GM12878 (cell line): Measurements from ENCODE around the gene NBR1. TPM values are rescaled to one million over a fixed set of nuclear protein-coding genes. Genes with fewer than 3 reads are reported as not detected.
"Not testable (repeated sequence)": the region's sequence is repeated elsewhere in the genome, so short reads cannot be mapped to it uniquely, and the experiment has no call there.

Experiments
- ATAC-seq: fragments of 200-7000 bp; cut with Tn5 transposase; 3 replicates; pipeline ENCODE4 v1.9.1; 2020; ENCODE audit warnings: mild to moderate bottlenecking, moderate library complexity
- BruUV-seq: library from RNA; stranded (reverse); fragments of 400-500 nt; replicated peaks from 2 replicates; lab custom pipeline; 2021; lab: Mats Ljungman, UMichigan
- CTCF ChIA-PET: fragments of 300-600 bp; sonication (Branson Sonifier 250); formaldehyde crosslinking; extraction: SDS; loops from one replicate; lab custom pipeline; 2021; ENCODE audit warnings: inconsistent platforms; lab: Yijun Ruan, JAX
- POLR2A ChIA-PET: fragments of 350-600 bp; formaldehyde crosslinking; extraction: SDS; loops from one replicate; lab custom pipeline; 2021; ENCODE audit warnings: inconsistent platforms; lab: Charles Lee
- RAD21 ChIA-PET: fragments of 300-600 bp; sonication (Branson Sonifier 250); formaldehyde crosslinking; loops from one replicate; lab custom pipeline; 2023; ENCODE audit warnings: antibody characterized with exemption; ENCODE audit not compliant: unreplicated experiment; lab: Charles Lee
- SMC1A ChIA-PET: fragments of 300-600 bp; sonication (Branson Sonifier 250); formaldehyde crosslinking; loops from one replicate; lab custom pipeline; 2023; ENCODE audit not compliant: unreplicated experiment, uncharacterized antibody; lab: Charles Lee
- DNase-seq: peaks from one replicate; pipeline ENCODE4 v3.0.0-alpha.2; 2011; ENCODE audit warnings: low read depth, low spot score
- FAIRE-seq: peaks from 3 replicates; lab custom pipeline; 2011; peaks lifted over from hg19 to GRCh38; lab: Jason Lieb, UNC
- H2AFZ ChIP-seq: 2 replicates; pipeline ENCODE4 v1.6.0; 2011; ENCODE audit warnings: low read depth, low read length, control low read depth; ENCODE audit not compliant: control insufficient read depth
- H3K27ac ChIP-seq: 2 replicates; pipeline ENCODE4 v1.5.1; 2011; ENCODE audit warnings: control low read depth; ENCODE audit not compliant: control insufficient read depth, insufficient read depth
- H3K27me3 ChIP-seq, 2 experiments: replicated peaks in 1 of 2; 2 replicates each; pipeline versions ENCODE4 v1.6.0 to v1.6.1; 2011; ENCODE audit warnings: low read length in 1 of 2; ENCODE audit not compliant: control insufficient read depth in 2 of 2, insufficient read depth in 2 of 2
- H3K36me3 ChIP-seq, 2 experiments: 2 replicates each; pipeline ENCODE4 v1.5.1; 2011; ENCODE audit warnings: low read length in 1 of 2; ENCODE audit not compliant: control insufficient read depth in 2 of 2, insufficient read depth in 2 of 2
- H3K4me1 ChIP-seq: 2 replicates; pipeline ENCODE4 v1.6.1; 2011; ENCODE audit warnings: mild to moderate bottlenecking, low read length, moderate library complexity, mixed read lengths; ENCODE audit not compliant: control insufficient read depth, insufficient read depth
- H3K4me2 ChIP-seq: 2 replicates; pipeline ENCODE4 v1.6.0; 2011; ENCODE audit warnings: control low read depth; ENCODE audit not compliant: control insufficient read depth, insufficient read depth
- H3K4me3 ChIP-seq: fragments of 200-600 bp; sonication (generic); 2 replicates; pipeline ENCODE4 v1.5.1; 2016
- H3K79me2 ChIP-seq: 2 replicates; pipeline ENCODE4 v1.6.0; 2011; ENCODE audit warnings: low read length; ENCODE audit not compliant: control insufficient read depth, insufficient read depth
- H3K9ac ChIP-seq: 2 replicates; pipeline ENCODE4 v1.8.0; 2011; ENCODE audit warnings: low read length, control low read depth, mixed read lengths; ENCODE audit not compliant: control insufficient read depth, insufficient read depth
- H3K9me3 ChIP-seq: replicated peaks from 3 replicates; pipeline ENCODE4 v1.5.1; 2011; ENCODE audit warnings: mild to moderate bottlenecking, low read length; ENCODE audit not compliant: control insufficient read depth, insufficient read depth
- H4K20me1 ChIP-seq: 2 replicates; pipeline ENCODE4 v1.6.0; 2011; ENCODE audit not compliant: control insufficient read depth, insufficient read depth
- NFXL1 ChIP-seq: fragments of 450-650 bp; IDR thresholded peaks from 2 replicates; pipeline ENCODE4 v1.6.1; 2017; ENCODE audit warnings: antibody characterized with exemption, mild to moderate bottlenecking, borderline replicate concordance
- SRF ChIP-seq, 2 experiments: IDR thresholded peaks; 2 replicates each; pipeline ENCODE4 v1.6.1; 2011; ENCODE audit warnings: low read depth in 2 of 2, low read length in 2 of 2, mild to moderate bottlenecking in 1 of 2, moderate library complexity in 1 of 2
- ZNF622 ChIP-seq: fragments of 450-650 bp; IDR thresholded peaks from 2 replicates; pipeline ENCODE4 v1.6.1; 2017; ENCODE audit warnings: mild to moderate bottlenecking, inconsistent platforms
- WGBS: methylation state at CpG from one replicate; pipeline ENCODE4 v1.1.6; 2016; ENCODE audit warnings: low lambda C conversion rate; ENCODE audit not compliant: insufficient replicate concordance, insufficient coverage; ENCODE audit errors: missing lambda C conversion rate; 5-methylcytosine and 5-hydroxymethylcytosine counted together
- in situ Hi-C: fragments of 300-500 bp; cut with MboI; formaldehyde crosslinking; loops from 9 replicates; pipeline ENCODE4 v1.14.3; 2018; ENCODE audit warnings: mixed read lengths
- intact Hi-C: fragments of 100-400 bp; cut with micrococcal nuclease; formaldehyde crosslinking; loops from one replicate; pipeline ENCODE4 v1.14.2; 2022; ENCODE audit not compliant: unreplicated experiment
- polyA plus RNA-seq, 11 experiments: library from polyadenylated mRNA; depleted of rRNA in 4 of 11; unstranded in 6 of 11; stranded (reverse) in 5 of 11; fragments of >200 nt; fragmentation: Nextera tagmentation in 4 of 11; fragmentation: Illumina TruSeq in 1 of 11; extraction: Ambion mirVana in 4 of 11; extraction: Trizol in 1 of 11; gene quantifications; 1 replicate in 1 of 11; 2 replicates in 10 of 11; pipeline versions ENCODE4 v1.2.1 to v1.2.3, GENCODE V29; 2011 to 2016; ENCODE audit warnings: inconsistent platforms in 2 of 11, missing spikeins in 2 of 11, low read depth in 1 of 11
- total RNA-seq, 4 experiments: library from RNA; depleted of rRNA in 3 of 4; stranded (reverse); fragments of >200 nt in 3 of 4; fragmentation: Illumina TruSeq in 1 of 4; extraction: Trizol in 1 of 4; gene quantifications; 2 replicates each; pipeline versions ENCODE4 v1.2.1 to v1.2.3, GENCODE V29; 2013 to 2021
- TF ChIP-seq, protein P1 (sequence below): fragments of 450-650 bp; IDR thresholded peaks from 2 replicates; pipeline ENCODE4 v1.6.1; 2018; ENCODE audit warnings: borderline replicate concordance, mild to moderate bottlenecking; ENCODE audit not compliant: partially characterized antibody
- TF ChIP-seq, protein P2 (sequence below): fragments of 450-650 bp; IDR thresholded peaks from 2 replicates; pipeline ENCODE4 v1.6.1; 2017; ENCODE audit warnings: mild to moderate bottlenecking, moderate library complexity

NBR1 gene
- total and polyA plus RNA-seq, 10 of the 15 experiments (the other 5 are each of a cell fraction or from before 2014, with no cell fraction given) = 3.5 to 55.2 (median 28.2) TPM

DNA sequence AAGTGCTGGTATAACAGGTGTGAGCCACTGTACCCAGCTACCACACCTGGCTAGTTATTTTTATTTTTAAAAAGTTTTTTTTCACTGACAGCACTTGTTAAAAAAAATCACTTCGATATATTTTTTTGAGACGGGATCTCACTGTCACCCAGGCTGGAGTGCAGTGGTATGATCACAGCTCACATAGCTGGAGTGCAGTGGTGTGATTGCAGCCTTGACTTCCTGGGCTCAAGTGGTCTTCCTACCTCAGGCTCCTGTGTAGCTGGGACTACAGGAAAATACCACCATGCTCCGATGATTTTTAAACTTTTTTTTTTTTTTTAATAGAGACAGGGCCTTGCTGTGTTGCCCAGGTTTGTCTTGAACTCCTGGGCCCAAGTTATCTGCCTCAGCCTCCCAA lies 12.9 kb downstream of the NBR1 start (continued):
- TF ChIP-seq, protein P1, sequence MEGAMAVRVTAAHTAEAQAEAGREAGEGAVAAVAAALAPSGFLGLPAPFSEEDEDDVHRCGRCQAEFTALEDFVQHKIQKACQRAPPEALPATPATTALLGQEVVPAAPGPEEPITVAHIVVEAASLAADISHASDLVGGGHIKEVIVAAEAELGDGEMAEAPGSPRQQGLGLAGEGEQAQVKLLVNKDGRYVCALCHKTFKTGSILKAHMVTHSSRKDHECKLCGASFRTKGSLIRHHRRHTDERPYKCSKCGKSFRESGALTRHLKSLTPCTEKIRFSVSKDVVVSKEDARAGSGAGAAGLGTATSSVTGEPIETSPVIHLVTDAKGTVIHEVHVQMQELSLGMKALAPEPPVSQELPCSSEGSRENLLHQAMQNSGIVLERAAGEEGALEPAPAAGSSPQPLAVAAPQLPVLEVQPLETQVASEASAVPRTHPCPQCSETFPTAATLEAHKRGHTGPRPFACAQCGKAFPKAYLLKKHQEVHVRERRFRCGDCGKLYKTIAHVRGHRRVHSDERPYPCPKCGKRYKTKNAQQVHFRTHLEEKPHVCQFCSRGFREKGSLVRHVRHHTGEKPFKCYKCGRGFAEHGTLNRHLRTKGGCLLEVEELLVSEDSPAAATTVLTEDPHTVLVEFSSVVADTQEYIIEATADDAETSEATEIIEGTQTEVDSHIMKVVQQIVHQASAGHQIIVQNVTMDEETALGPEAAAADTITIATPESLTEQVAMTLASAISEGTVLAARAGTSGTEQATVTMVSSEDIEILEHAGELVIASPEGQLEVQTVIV = no peak
- TF ChIP-seq ZNF622 (no peak), SRF (IDR thresholded peaks at IDR 0.05; ENCODE audit: low read depth in 2 of 2, low read length in 2 of 2) (no peak), NFXL1 (no peak)
- TF ChIP-seq, protein P2, sequence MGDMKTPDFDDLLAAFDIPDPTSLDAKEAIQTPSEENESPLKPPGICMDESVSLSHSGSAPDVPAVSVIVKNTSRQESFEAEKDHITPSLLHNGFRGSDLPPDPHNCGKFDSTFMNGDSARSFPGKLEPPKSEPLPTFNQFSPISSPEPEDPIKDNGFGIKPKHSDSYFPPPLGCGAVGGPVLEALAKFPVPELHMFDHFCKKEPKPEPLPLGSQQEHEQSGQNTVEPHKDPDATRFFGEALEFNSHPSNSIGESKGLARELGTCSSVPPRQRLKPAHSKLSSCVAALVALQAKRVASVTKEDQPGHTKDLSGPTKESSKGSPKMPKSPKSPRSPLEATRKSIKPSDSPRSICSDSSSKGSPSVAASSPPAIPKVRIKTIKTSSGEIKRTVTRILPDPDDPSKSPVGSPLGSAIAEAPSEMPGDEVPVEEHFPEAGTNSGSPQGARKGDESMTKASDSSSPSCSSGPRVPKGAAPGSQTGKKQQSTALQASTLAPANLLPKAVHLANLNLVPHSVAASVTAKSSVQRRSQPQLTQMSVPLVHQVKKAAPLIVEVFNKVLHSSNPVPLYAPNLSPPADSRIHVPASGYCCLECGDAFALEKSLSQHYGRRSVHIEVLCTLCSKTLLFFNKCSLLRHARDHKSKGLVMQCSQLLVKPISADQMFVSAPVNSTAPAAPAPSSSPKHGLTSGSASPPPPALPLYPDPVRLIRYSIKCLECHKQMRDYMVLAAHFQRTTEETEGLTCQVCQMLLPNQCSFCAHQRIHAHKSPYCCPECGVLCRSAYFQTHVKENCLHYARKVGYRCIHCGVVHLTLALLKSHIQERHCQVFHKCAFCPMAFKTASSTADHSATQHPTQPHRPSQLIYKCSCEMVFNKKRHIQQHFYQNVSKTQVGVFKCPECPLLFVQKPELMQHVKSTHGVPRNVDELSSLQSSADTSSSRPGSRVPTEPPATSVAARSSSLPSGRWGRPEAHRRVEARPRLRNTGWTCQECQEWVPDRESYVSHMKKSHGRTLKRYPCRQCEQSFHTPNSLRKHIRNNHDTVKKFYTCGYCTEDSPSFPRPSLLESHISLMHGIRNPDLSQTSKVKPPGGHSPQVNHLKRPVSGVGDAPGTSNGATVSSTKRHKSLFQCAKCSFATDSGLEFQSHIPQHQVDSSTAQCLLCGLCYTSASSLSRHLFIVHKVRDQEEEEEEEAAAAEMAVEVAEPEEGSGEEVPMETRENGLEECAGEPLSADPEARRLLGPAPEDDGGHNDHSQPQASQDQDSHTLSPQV = no peak

DNA sequence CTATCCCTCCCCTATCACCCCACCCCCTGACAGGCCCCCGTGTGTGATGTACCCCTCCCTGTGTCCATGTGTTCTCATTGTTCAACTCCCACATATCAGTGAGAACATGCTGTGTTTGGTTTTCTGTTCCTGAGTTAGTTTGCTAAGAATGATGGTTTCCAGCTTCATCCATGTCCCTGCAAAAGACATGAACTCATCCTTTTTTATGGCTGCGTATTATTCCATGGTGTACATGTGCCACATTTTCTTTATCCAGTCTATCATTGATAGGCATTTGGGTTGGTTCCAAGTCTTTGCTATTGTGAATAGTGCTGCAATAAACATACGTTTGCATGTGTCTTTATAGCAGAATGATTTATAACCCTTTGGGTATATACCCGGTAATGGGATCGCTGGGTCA lies 15.6 kb downstream of the NBR1 start:
- BruUV-seq, DNase-seq, H2AFZ ChIP-seq, H3K4me3 ChIP-seq, H4K20me1 ChIP-seq, RAD21 ChIA-PET, intact Hi-C loops, H3K4me2 ChIP-seq, H3K79me2 ChIP-seq, FAIRE-seq, H3K9me3 ChIP-seq, ATAC-seq, H3K27me3 ChIP-seq, SMC1A ChIA-PET, H3K9ac ChIP-seq, in situ Hi-C loops, CTCF ChIA-PET, H3K4me1 ChIP-seq, H3K27ac ChIP-seq: not testable (repeated sequence)
- WGBS = 98% methylated on average over 5 of the region's 5 CpGs
- POLR2A ChIA-PET = interaction anchor here (0.6 kb wide), 1 partner anchor 369 kb away, joined by 3 read pairs; no protein-coding TSS in a partner anchor
- H3K36me3 ChIP-seq = peaks cover 2 to 22% of the 10 kb centered on the region in 2 experiments
